GM23248 (cell line): ENCODE results near the gene CD9.

ENCODE experiments used
- EZH2 ChIP-seq: fragments of 200-600 bp; sonication (generic); IDR thresholded peaks from 2 replicates; pipeline ENCODE4 v1.6.1; 2018; ENCODE audit warnings: antibody characterized with exemption, mild to moderate bottlenecking; ENCODE audit not compliant: insufficient read depth, poor library complexity, severe bottlenecking
- EZH2phosphoT487 ChIP-seq: fragments of 200-600 bp; sonication (generic); IDR thresholded peaks from 2 replicates; pipeline ENCODE4 v1.6.1; 2018; ENCODE audit warnings: antibody characterized with exemption, moderate library complexity, mild to moderate bottlenecking, low read depth; ENCODE audit not compliant: insufficient read depth

DNA sequence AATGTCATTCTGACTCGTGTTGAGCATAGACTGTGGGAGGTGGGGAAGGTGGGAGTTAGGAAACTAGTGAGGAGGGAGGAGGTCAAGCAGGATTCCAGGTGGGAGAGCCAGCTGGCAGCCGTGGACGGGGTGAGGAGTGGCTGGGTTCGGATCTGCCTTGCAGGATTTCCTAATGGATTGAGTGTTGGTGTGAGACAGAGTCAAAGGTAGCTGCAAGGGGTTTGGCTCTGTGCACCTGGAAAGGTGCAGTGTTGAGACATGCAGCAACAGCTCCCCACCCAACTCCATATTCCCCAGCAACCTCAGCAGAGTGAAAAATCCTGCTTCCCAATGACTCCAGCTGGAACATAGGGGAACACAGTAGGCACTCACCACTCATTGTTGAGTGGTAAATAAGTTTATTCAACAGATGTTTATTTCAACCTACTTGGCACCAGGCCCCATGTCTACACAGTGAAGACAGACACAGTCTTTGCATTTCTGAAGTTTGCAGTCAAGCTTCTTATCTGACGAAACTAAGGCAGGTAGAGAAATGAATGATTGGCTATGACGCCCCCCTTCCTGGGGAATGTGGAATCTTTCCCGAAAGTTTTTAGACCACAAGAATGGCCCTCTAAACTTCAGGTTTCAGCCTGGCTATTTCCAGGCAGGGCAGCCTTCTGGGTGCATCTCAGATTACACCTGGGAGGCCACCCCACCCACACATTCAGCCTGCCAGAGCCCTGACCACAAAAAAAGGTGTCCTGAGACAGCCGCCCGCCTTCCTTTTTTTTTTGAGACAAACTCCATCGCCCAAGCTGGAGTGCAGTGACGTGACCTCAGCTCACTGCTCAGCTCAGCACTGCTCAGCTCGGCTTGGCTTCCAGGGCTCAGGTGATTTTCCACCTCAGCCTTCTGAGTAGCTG, 72.4 kb downstream of the CD9 start:
- no peak for TF ChIP-seq EZH2
- TF ChIP-seq EZH2phosphoT487: no peak
